GM18867 (cell line): ENCODE data around the gene CYP26A1.

Experiments used
- ATAC-seq: cut with Tn5 transposase; IDR thresholded peaks from one replicate; pipeline ENCODE4 v1.9.1; 2021; ENCODE audit warnings: mild to moderate bottlenecking, moderate library complexity; ENCODE audit not compliant: unreplicated experiment

CYP26A1 gene

DNA sequence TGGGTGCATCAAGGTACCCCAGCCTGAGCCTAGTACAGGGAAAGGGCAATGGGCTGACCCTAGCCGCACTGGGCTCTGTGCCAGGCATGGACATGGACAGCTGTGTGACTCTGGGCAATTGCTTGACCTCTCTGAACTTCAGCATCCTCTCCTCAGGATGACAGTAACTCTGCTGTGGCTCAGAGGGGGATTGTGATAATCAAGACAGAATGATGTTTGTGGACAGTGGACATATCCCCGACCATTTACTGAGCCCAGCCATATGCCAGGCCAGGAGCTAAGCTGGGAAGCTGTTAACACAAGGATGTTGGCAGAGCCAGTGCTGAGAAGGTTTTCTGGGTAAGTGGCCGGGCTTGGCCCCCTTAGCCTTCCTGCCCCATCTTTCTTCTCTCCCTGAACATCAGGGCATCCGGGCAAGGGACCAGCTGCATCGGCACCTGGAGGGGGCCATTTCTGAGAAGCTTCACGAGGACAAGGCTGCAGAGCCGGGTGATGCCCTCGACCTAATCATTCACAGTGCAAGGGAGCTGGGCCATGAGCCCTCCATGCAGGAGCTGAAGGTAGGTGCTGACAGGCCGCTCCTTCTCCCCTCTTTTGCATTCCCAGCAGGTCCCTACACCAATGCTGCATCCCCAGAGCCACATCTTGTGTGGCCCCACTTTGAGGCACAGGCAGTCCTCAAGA is 9.6 kb upstream of the CYP26A1 start:
- ATAC-seq = no peak

DNA sequence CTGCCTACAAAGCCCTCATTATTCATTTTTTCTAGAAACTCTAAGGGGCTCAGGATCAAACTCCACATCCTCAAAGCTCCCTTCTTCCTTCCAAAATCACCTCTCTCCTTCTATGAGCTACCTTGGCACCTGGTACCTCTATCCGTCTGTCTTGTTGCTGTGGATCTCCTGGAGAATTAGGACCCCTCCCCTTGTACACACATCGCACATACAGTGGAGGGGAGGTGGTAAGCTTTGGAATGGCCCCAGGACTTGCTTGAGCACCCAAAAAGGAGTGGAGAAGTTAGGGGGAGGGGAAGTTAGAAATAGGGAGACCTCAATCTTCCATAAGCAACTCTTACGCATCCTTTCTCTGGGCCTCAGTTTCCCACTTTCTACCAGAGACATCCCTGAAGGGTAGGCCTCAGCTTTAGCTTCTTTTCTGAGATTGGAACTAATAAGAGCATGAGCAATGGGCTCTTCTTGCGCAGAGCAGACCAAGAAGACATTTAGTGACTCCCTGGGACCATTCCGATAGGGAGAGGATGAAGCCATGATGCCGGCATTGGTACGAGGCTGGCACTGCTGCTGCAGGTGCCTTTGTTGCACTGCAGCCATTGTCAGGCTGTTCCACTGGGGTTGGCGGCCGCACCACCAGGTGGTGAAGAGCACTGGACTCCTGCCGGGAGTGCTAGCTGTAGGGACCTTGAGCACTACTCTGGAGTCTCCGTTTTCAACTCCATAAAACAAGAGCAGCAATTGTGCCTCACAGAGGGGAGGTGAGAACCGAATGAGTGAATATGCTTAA is 8.6 kb upstream of the CYP26A1 start:
- ATAC-seq = no peak

DNA sequence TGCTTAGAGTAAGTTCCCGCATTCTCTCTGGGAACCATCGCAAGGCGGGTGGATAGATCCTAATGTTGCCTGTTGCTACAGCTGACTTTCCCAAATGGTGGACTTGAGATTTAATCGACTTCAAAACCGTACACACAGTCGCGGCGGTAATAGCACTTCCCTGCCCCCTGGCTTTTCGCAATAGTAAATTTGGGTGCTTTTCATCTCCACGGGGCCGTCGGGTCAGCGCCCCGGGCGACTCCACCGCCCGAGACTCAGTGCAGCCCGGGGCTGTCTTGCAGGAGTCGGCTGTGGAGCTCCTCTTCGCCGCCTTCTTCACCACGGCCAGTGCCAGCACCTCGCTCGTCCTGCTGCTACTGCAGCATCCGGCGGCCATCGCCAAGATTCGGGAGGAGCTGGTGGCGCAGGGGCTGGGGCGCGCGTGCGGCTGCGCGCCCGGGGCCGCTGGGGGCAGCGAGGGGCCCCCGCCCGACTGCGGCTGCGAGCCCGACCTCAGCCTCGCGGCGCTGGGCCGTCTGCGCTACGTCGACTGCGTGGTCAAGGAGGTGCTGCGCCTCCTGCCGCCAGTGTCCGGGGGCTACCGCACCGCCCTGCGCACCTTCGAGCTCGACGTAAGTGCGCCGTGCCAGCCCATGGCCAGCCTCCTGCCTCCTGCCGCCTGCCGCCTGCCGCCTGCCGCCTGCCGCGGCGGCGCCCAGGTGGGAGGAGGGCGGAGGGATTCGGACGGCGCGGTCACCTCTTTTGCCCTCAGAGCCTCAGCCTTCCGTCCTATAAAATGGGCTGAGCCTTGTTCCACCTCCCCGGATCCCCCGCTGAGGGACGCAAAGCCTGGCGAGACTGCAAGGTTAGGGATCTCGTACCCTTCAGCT is 7.8 kb upstream of the CYP26A1 start:
- no peak for ATAC-seq

DNA sequence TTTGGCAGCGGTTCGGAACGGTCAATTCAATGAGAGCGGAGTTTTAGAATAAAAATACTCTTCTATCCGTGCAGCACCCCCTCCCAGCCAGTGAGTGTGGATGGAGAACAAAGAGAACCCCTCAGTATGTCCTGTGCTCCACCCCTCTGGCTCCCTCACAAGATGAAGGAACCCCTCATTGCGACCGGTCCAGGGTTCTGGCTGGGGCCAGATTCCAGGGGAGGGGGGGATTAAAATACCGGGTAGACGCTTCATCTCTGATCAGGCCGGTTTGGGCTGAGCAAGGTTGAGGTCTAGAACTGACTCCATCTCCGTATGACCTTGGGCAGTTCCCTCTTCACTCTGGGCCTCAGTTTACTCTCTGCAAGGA is 7.2 kb upstream of the CYP26A1 start:
- ATAC-seq = no peak

DNA sequence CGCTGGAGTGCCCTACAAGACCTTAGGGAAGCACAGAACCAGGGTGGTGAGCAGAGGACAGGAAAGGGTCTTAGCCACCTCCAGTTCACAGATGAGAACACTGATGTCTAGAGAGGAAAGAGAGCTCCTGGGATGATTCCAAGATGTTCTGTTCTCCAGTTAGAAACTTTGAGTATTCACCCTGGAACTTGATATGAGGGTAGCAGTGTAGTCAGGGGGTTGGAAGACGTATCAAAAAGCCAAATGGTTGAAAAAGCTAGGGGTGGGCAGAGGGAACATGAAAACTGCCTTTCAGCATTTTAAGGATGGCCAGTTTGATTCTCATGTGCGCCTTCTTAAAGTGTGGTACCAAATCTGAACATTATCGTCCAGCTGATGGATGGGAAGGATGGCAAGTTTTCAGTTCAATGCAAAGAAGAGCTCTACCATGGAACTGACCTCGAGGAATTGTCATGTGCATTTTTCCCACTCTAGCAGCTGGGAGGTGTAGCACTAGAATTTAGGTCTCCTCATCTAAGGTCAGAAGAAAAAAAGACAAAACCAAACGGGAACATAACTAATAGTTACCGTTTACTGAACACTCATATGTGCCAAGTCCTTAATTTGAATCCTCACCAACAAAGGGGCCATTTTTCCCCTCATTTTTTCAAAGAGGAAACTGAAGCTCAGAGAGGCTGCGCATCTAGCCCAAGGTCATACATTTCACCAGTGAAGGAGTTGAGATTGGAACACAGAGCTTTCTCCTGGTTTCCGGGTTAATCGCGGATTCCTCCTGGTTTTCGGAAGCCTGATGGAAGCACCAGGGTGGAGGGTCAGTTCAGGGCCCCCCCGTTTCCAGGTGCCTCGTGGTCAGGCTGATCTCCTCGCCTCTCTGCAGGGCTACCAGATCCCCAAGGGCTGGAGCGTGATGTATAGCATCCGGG is 6.0 kb upstream of the CYP26A1 start:
- ATAC-seq = no peak

DNA sequence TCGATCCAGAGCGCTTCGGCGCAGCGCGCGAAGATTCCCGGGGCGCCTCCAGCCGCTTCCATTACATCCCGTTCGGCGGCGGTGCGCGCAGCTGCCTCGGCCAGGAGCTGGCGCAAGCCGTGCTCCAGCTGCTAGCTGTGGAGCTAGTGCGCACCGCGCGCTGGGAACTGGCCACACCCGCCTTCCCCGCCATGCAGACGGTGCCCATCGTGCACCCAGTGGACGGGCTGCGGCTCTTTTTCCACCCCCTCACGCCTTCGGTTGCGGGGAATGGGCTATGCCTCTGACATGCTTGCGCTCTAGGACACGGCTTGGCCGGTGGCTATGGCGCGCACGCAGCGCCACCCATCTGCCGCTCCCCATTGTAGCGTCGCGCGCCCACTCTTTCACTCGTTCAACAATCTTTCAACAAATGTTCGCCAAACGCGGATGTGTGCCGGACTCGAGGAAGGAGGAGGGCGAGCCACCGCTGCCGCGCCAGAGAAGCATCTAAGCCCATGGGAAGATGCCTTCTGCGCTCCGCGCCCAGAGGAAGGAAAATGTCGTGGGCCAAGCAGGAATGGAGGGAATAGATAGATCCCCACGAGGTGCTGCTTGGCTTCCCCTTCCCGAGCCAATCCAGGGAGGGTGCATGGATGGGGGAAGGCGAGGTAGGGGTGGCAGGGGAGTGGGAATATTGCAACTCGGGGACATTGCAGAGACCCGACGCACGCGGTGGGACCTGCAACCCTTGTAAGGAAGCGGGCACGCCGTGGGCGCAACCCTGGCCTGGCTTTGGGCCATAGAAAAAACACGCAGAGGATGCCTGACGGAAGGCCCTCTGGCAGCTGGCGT is 5.1 kb upstream of the CYP26A1 start:
- no peak for ATAC-seq

DNA sequence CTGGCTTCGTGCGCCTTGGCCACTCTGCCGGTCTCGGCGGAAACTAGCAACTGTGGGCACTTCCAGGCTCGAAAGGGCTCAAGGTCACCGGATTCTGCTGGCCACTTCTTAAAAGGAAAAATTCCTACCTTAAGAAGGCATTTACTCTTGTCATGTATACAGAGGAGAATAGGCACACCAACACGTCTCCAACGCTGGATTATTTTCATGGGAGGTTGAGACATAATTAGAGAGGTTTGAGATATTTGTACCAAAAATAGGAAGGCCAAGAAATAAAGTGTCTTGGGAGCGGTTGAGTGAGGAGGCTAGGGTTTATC is 4.5 kb upstream of the CYP26A1 start:
- ATAC-seq = no peak

DNA sequence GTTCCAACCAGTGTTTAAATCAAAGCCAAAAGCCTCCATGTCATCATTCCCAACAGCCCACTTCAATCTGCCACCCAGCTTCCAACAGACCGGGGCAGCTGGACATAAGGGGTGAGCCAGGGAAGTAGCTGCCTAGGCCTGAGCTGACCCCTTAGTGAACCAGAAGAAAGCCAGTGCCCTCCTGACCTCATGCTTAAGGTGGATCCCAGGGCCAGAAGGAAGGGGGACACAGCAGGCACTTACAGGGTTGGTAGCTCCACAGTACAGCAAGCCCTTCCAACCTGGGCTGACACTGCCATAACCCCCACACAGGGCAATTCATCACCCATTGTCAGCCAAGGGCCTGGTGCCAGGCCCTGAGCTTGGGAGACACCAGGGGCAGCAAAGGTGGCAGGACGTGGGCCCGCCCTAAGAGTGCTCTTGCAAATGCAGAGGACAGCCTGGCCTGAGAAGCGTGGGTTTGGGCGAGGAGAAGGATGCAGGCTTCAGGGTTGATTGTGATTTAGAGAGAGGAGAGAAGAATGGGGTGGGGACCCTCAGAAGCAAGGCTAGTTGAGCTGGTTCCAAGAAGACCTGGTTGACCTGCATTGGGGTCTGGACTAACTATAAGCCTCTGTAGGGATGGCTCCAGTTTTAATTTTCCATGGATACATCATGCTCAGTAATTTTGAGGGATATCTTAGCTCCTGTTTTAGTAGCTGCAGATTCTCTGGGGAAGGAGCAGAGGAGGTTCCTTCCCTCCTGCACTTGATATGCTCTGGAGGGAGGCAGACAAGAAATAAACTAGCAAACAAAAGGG is 3.1 kb upstream of the CYP26A1 start:
- ATAC-seq = no peak

DNA sequence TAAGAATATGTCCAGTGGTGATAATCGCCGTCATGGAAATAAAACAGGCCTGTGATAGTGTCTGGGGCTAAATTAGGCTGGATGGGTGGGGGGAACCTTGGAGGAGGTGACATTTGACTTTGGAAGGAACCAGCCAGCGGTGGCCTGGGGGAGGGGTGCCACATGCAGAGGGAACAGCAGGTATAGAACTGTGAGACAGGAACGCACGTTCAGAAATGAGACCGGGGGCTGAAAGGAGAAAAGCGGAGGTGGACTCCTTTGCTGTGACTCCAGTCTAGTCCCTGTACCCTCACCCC is 2.6 kb upstream of the CYP26A1 start:
- ATAC-seq = no peak

DNA sequence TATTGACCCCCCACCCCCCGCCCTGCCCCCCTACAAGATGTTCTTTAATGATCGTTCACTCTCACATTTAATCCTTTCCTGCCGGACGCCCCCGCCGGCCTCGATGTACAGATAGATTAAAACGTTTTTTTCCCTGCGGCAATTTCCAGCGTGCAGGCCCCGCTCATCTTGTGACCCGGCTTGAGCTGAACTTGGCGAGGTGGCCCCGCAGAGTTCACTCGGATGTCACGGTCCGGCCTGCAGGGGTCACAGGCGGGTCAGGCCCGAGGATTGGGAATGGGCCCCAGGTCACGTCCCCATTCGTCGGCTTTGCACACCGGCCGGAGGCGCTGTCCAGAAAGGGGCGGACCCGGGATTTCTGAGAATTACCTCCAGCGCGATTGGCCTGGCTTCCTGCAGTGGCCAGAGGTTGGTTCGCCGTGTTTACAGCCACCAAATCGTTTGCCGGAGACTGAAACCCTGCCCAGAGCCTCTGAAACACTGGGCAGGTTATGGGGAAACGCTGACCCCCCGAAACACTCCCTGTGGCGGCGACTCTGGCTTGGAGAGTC is 1.9 kb upstream of the CYP26A1 start:
- ATAC-seq = no peak

DNA sequence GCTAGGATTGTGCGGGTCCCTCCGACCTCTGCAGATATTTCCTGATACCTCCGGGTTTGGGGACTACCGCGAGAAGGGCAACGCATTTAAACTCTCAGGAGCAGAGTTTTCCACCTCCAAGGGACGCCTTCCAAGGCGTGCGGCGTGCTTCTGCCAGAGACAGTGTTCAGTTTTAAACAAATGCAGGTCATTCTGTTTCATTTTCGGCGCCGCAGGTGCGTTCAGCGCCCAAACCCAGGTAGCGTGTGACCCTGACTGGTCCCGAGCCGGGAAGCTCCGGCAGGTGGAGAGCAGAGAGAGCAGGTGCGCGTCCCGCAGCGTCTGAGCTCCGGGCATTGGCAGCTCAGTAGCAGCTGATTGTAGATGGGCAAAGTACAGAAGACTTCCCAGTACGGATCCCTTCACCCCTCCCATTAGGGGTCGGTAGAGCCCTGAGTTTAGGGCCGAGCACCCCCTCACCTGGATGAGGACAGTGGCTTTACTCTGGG is 1.4 kb upstream of the CYP26A1 start:
- no peak for ATAC-seq

DNA sequence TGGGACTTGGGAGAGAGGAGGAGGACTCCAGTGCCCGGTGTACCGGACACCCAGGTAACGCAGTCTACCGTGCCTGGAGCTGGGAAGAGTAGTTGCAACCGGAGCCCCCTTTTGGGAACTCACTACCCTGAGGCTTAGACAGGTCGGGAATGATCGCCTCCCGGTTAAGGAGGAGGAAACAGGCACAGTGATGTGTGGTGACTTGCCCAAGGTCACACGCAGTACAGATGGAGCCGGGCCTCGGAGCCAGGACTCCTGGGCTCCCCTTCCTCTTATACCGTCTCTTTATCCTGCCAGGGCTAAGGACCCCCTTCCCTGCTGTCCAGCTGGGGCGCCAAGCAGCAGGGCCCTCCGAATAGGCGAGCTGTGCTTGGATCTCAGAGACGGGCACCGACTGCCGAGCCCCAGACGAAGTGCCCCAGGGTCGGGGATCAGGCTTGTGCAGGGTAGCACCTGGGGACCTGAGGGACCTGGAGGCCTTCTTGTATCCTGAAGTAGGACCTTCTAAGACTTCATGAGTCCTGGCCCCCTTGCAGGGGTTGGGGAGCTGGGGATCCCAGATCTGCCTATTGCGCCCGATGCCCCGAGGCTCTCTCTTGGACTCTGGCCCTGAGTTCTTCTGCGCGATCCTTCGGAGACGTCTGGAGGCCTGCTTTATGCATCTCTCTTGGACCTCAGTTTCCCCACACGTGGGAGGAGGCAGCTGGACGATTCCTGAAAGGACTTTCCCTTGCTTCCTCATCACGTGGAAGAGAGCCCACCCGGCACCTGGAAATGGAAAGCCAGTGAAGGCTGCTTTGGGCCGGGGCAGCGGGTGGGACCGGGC is 767 bp upstream of the CYP26A1 start:
- ATAC-seq = no peak

DNA sequence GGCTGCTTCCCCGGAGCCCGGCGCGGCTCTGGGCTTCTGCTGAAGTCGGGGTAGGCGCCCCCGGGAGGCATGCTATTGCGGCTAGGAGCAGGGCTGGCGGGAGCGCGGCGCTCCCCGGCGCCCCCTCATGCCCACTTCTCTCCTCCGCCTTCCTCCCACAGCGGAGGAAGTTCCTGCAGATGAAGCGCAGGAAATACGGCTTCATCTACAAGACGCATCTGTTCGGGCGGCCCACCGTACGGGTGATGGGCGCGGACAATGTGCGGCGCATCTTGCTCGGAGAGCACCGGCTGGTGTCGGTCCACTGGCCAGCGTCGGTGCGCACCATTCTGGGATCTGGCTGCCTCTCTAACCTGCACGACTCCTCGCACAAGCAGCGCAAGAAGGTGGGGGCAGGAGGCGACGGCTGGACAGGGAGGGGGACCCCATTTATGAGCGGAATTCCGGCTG is 479 bp downstream of the CYP26A1 start:
- no peak for ATAC-seq

DNA sequence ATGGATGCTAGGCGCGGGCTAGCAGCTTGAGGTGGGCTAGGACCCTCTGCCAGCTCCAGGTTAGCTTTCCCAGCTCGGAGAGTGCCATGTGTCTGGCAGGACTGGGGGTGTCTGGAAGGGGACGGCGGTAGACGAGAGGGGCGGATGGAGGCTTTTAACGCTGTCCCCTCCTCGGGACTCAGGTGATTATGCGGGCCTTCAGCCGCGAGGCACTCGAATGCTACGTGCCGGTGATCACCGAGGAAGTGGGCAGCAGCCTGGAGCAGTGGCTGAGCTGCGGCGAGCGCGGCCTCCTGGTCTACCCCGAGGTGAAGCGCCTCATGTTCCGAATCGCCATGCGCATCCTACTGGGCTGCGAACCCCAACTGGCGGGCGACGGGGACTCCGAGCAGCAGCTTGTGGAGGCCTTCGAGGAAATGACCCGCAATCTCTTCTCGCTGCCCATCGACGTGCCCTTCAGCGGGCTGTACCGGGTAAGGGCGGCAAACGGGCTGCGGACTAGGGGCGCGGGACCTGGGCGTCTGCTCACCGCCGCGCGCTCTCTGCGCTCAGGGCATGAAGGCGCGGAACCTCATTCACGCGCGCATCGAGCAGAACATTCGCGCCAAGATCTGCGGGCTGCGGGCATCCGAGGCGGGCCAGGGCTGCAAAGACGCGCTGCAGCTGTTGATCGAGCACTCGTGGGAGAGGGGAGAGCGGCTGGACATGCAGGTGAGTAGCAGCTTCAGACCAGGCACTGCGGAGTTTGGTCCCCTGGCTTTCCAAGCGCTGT is 1.1 kb downstream of the CYP26A1 start:
- no peak for ATAC-seq

DNA sequence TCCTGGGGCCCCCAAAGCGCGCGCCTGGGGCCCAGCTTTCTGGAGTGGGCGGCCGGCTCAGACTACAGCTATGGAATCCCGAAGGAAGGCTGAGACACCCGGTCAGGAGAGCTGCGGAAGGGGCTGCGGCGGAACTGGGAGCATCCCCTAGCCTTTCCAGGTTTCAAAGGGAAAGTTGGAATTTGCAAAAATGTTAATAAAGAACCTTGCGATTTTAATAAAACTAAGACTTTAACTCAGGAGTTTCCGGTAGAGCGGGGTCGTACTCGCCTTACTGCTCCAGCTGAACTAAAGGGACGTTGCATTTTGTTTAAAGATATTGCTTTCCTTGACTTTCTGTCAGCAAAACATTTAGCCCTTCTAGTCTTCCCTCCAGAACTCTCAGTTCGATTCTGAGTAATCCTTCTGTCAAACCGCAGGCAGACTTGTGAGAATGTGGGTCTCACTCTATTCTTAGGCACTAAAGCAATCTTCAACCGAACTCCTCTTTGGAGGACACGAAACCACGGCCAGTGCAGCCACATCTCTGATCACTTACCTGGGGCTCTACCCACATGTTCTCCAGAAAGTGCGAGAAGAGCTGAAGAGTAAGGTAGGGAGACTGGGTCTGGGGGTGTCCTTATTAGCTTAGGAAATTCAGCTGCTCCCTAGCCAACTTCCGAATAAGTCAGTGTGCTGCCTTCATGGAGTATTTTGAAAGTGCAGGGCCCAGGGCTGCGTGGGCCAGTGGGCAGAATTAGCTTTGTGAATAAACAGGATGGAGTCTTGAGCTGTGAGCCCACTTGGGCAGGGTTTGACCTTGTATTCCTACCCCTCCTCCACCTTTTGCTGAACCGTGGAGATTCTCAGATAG is 1.9 kb downstream of the CYP26A1 start:
- no peak for ATAC-seq

DNA sequence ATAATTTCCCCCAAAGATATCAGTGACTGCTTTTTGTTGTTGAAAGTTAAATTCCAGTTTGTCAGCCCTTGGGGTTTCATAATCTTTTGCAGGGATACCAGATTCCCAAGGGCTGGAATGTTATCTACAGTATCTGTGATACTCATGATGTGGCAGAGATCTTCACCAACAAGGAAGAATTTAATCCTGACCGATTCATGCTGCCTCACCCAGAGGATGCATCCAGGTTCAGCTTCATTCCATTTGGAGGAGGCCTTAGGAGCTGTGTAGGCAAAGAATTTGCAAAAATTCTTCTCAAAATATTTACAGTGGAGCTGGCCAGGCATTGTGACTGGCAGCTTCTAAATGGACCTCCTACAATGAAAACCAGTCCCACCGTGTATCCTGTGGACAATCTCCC is 3.2 kb downstream of the CYP26A1 start:
- no peak for ATAC-seq
